HFF-Myc (cell line): ENCODE measurements around the gene KIF18B.

Experiments used
- DNase-seq: peaks from one replicate; pipeline ENCODE4 v3.0.0-alpha.2; 2011; ENCODE audit warnings: low read depth; ENCODE audit errors: extremely low read depth
- H3K4me3 ChIP-seq: replicated peaks from 2 replicates; pipeline ENCODE4 v1.5.1; 2011; ENCODE audit warnings: low read depth, mild to moderate bottlenecking, control low read depth, low read length
- CTCF ChIP-seq: IDR thresholded peaks from 2 replicates; pipeline ENCODE4 v1.5.1; 2012; ENCODE audit warnings: mild to moderate bottlenecking, low read depth, low read length, control low read depth; ENCODE audit errors: missing control alignments

Gene KIF18B

GRCh38 chr17:44901411-44901921 is 46.1 kb downstream of the KIF18B start:
- no peak overlapping the region for H3K4me3 ChIP-seq
- peak; percentile 5 for TF ChIP-seq CTCF
- DNase-seq: no peak

GRCh38 chr17:44900894-44901293 is 46.7 kb downstream of the KIF18B start:
- no peak for DNase-seq
- TF ChIP-seq CTCF: no peak
- no peak overlapping the region for H3K4me3 ChIP-seq

GRCh38 chr17:44899074-44899782 is 48.3 kb downstream of the KIF18B start, which contains the start of gene EFTUD2:
EFTUD2 (minus strand) TSS chr17:44899445; CDS start chr17:44894521, 4,924 bp downstream.
- DNase-seq: no peak
- no peak for TF ChIP-seq CTCF
- peak within 1 kb of the TSS; percentile 85 for H3K4me3 ChIP-seq

- H3K4me3 ChIP-seq: peak overlapping the region; percentile 85
- TF ChIP-seq CTCF: no peak
- no peak for DNase-seq
These were observed 48.9 kb downstream of the KIF18B start for GRCh38 chr17:44898768-44899073.

GRCh38 chr17:44894642-44895041 is 52.9 kb downstream of the KIF18B start:
- no peak for DNase-seq
- no peak overlapping the region for H3K4me3 ChIP-seq
- TF ChIP-seq CTCF: no peak

GRCh38 chr17:44892250-44892649 is 55.3 kb downstream of the KIF18B start:
- H3K4me3 ChIP-seq: no peak overlapping the region
- TF ChIP-seq CTCF: no peak
- no peak for DNase-seq

GRCh38 chr17:44889003-44889402 is 58.6 kb downstream of the KIF18B start:
- no peak for DNase-seq
- TF ChIP-seq CTCF: no peak
- no peak overlapping the region for H3K4me3 ChIP-seq
